Measurements from ENCODE around the gene B4GALNT4.
"Not testable (repeated sequence)": the region's sequence is repeated elsewhere in the genome, so short reads cannot be mapped to it uniquely, and the experiment has no call there.

B4GALNT4 gene

DNA sequence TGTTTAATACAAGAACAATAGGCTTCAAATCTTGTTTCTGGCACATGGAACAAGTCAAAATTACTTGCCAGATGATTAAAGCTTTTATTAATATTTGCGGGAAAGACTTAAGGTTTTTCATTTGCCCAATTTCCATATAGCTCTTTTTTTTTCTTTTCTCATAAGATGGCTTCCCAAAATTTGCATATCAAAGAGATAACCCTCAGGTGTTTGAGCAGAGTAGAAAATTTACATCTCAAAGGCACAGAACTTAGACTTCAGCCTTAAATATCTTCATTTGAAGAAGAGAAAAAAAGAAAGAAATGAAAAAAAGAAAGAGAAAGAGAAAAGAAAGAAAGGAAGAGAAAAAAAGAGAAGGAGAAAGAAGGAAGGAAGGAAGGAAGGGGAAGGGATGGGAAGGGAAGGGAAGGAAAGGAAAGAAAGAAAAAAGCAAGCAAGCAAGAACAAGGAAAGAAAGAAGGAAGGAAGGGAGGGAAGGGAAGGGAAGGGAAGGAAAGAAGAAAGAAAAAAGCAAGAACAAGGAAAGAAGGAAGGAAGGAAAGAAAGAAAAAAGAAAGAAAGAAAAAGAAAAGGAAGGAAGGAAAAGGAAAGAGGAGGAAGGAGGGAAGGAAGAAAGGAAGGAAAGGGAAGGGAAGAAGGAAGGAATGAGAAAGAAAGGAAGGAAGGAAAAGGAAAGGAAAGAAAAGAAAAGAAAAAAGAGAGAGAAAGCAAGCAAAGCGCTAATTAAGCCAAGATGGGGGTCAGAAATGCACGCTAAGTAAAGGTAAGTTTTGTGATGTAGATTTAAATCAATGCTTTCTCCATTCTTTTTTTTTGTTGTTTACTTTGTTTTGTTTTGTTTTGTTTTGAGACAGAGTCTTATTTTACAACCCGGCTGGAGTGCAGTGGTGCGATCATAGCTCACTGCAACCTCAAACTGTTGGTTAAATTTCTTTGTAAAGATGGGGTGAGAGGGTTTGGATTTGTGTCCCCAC is 28.5 kb upstream of the B4GALNT4 start:
- no peak overlapping the region for H3K27ac ChIP-seq
- TF ChIP-seq, protein P1, sequence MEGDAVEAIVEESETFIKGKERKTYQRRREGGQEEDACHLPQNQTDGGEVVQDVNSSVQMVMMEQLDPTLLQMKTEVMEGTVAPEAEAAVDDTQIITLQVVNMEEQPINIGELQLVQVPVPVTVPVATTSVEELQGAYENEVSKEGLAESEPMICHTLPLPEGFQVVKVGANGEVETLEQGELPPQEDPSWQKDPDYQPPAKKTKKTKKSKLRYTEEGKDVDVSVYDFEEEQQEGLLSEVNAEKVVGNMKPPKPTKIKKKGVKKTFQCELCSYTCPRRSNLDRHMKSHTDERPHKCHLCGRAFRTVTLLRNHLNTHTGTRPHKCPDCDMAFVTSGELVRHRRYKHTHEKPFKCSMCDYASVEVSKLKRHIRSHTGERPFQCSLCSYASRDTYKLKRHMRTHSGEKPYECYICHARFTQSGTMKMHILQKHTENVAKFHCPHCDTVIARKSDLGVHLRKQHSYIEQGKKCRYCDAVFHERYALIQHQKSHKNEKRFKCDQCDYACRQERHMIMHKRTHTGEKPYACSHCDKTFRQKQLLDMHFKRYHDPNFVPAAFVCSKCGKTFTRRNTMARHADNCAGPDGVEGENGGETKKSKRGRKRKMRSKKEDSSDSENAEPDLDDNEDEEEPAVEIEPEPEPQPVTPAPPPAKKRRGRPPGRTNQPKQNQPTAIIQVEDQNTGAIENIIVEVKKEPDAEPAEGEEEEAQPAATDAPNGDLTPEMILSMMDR (IDR thresholded peaks at IDR 0.05): no peak
- no peak for TF ChIP-seq ZFX (IDR thresholded peaks at IDR 0.05; ENCODE audit: borderline replicate concordance)

DNA sequence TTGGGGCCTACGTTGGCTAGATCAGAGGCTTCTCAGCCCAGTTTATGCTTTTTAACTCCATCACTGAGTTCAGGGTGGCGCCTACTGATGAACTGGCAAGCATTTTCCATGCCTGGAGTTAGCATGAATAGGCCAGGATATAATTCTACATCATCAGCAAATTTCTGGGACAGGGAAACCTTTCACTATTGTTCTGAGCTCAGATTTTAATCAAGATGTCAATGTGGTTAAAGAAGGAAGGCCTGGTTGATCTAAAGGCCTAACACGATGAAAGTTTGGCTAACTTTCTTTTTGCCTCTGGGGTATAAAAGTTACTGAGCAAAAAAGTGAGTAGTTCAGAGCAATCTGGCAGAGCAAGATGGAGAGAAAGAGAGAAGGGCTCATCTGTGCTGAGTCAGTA is 27.0 kb upstream of the B4GALNT4 start:
- H3K27ac ChIP-seq: no peak overlapping the region
- TF ChIP-seq, protein P1 (IDR thresholded peaks at IDR 0.05): no peak
- TF ChIP-seq ZFX (IDR thresholded peaks at IDR 0.05; ENCODE audit: borderline replicate concordance): no peak

DNA sequence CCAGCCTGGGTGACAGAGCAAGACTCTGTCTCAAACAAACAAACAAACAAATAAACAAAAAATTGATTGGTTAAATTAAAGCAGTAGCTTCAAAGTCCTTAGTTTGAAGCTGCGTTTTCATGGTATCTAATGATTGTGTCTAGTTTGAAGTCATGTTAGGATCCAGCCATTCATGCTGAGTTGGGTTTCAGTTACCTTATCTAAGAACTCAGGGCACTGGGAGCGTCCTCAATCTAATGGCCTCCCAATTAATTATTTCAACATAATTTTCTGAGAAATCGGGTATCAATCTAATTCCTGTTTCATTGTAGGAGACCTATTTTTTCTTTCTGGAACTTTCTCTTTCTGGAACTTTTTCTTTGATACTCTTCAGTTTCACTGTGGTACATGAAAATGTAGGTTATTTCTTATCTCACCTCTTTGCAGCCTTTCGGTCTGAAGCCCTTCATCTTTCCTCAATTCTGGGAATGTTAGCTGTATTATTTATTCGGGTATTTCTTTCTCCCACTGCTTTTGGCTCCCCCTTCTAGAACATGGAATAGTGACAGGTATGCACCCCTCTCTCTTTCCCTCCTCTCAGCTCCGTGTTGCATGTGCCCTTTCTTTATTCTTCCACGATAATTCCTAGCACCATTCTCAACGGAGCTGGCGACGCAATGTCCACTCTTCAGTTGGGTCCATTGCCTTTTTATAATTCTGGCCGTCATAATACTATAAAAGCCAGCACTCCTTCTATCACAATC is 24.3 kb upstream of the B4GALNT4 start:
- TF ChIP-seq ZFX (IDR thresholded peaks at IDR 0.05; ENCODE audit: borderline replicate concordance): no peak
- TF ChIP-seq, protein P1 (IDR thresholded peaks at IDR 0.05): no peak
- no peak overlapping the region for H3K27ac ChIP-seq

DNA sequence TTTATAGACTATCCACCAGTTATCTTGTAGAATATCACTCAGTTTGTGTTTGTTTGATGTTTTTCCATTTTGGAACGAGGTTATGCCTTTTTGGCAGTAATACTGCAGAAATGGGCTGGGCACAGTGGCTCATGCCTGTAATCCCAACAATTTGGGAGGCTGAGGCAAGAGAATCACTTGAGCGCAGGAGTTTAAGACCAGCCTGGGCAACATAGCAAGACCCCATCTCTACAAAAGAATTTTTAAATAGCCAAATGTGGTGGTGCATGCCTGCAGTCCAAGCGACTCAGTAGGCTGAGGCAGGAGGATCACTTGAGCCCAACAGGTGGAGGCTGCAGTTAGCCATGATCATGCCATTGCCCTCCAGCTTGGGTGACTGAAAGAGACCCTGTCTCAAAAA is 22.8 kb upstream of the B4GALNT4 start:
- H3K27ac ChIP-seq: no peak overlapping the region

DNA sequence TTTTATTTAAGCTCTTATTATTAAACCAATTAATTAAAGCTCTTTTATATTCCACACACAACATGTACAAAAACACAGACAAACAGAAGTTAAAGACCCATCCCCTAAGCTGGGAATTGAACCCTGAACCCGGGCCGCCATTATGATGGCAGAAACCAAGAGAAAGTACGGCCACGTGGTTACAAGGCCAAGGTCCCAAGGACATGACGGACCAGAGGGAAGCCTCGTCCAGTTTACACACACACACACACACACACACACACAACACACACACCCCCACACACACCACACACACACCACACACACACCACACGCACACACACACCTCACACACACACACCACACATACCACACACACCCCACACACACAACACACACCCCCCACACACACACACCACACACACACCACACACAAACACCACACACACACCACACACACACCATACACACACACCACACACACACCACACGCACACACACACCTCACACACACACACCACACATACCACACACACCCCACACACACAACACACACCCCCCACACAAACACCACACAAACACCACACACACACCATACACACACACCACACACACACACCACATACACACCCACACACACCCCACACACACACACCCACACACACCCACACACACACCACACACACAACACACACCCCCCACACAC is 19.9 kb upstream of the B4GALNT4 start:
- H3K27ac ChIP-seq: not testable (repeated sequence)

More for the DNA sequence above, 22.8 kb upstream of the B4GALNT4 start:
- no peak for TF ChIP-seq ZFX (IDR thresholded peaks at IDR 0.05; ENCODE audit: borderline replicate concordance)
- TF ChIP-seq, protein P1 (IDR thresholded peaks at IDR 0.05): no peak

DNA sequence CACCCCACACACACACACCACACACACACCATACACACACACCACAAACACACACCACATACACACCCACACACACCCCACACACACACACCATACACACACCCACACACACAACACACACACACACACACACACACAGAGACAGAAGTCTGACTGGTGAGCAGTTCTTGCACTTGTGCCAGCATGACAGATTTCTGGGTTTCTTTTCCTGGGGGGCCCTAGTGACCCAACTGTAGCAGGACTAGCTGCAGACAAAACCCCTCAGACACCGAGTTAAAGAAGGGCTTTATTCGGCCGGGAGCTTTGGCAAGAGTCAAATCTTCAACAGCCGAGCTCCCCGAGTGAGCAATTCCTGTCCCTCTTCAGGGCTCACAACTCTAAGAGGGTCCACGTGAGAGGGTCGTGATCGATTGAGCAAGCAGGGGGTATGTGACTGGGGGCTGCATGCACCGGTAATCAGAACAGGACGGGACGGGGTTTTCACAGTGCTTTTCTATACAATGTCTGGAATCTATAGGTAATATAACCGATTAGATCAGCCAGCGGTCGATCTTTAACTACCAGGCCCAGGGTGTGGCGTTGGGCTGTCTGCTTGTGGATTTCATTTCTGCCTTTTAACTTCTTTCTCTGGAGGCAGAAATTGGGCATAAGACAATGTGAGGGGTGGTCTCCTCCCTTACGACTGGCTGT is 19.1 kb upstream of the B4GALNT4 start:
- not testable (repeated sequence) for H3K27ac ChIP-seq

DNA sequence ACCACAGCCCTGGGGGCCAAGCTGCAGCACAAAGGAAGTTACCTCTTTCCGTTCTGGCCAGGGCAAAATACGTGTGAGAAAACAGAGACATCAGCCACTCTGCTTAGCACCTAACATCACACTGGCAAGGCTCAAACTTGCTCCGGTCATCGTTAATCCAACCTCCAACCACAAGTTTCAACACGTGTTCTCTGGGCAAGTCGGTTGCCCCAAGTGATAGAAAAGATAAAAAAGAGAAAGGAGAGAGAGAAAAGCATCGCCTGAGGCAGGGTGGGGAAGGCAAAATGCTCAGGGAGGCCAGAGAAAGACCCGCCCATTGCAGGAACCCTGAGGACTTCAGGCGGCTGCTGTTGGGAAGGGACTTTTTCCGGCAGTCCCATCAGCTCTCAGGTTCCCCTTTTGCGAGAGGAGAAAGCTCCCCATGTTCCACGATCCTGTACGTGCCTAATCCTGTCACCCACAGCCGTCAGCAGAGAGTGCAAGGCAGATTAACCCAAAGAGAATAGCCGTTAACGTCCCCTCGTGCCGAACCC is 18.5 kb upstream of the B4GALNT4 start:
- no peak overlapping the region for H3K27ac ChIP-seq
- TF ChIP-seq ZFX (IDR thresholded peaks at IDR 0.05; ENCODE audit: borderline replicate concordance): no peak
- TF ChIP-seq, protein P1 (IDR thresholded peaks at IDR 0.05): no peak
